Astrocyte of the spinal cord (primary cell): ENCODE results near the gene CERS2.
A peak's percentile ranks its signal among the peaks of the same experiment; 100 is the strongest.

Experiments used
- DNase-seq: peaks from one replicate; pipeline ENCODE4 v3.0.0; 2011; ENCODE audit warnings: low read depth, low spot score
- H3K4me3 ChIP-seq: 2 replicates; pipeline ENCODE4 v1.5.1; 2011; ENCODE audit warnings: low read depth, mild to moderate bottlenecking, low read length, moderate library complexity
- CTCF ChIP-seq: IDR thresholded peaks from 2 replicates; pipeline ENCODE4 v1.5.1; 2012; ENCODE audit warnings: low read depth, mild to moderate bottlenecking, low read length, inconsistent platforms
- in situ Hi-C: cut with HindIII; loops from 2 replicates; pipeline ENCODE4 v1.10.0; 2017; ENCODE audit warnings: low sequenced_read_pairs

Gene CERS2

GRCh38 chr1:150927624-150928023 is 47.0 kb downstream of the CERS2 start:
- no peak for DNase-seq
- in situ Hi-C loops, result no loop called here
- no peak overlapping the region for H3K4me3 ChIP-seq
- no peak for TF ChIP-seq CTCF

- peak; percentile 96 for DNase-seq
- H3K4me3 ChIP-seq, result peak within 1 kb of the TSS; percentile 99
- in situ Hi-C loops, result no loop called here
- TF ChIP-seq CTCF, result no peak
These were observed 48.4 kb downstream of the CERS2 start, which contains the start of gene SETDB1 for GRCh38 chr1:150926097-150926741. Gene SETDB1, plus strand, starts transcription at chr1:150926363. Its CDS starts 1,352 bp downstream, at chr1:150927715.

GRCh38 chr1:150925080-150925479 is 49.6 kb downstream of the CERS2 start:
- no peak overlapping the region for H3K4me3 ChIP-seq
- no peak for DNase-seq
- in situ Hi-C loops, result no loop called here
- no peak for TF ChIP-seq CTCF

- peak; percentile 77 for TF ChIP-seq CTCF
- H3K4me3 ChIP-seq, result no peak overlapping the region
- in situ Hi-C loops, result no loop called here
- DNase-seq, result peak; percentile 83
These were observed 52.1 kb downstream of the CERS2 start for GRCh38 chr1:150922519-150922975.

GRCh38 chr1:150917387-150917786 is 57.2 kb downstream of the CERS2 start:
- no peak for TF ChIP-seq CTCF
- no peak for DNase-seq
- in situ Hi-C loops, result no loop called here
- H3K4me3 ChIP-seq, result no peak overlapping the region
